ENCODE results near the gene ERC1.

The ERC1 gene

GRCh38 chr12:1422604-1423315 is 431.7 kb downstream of the ERC1 start:
- DNase-seq, result no peak

GRCh38 chr12:1424674-1425395 is 433.8 kb downstream of the ERC1 start:
- no peak for DNase-seq

GRCh38 chr12:1425396-1425729 is 434.3 kb downstream of the ERC1 start:
- no peak for DNase-seq

- DNase-seq, result no peak
Observed at GRCh38 chr12:1428671-1429070, 437.6 kb downstream of the ERC1 start.

GRCh38 chr12:1429980-1430379 is 439.0 kb downstream of the ERC1 start:
- DNase-seq, result no peak

GRCh38 chr12:1434296-1434955 is 443.4 kb downstream of the ERC1 start:
- DNase-seq, result no peak

- DNase-seq, result no peak
Observed at GRCh38 chr12:1435044-1435443, 444.0 kb downstream of the ERC1 start.

GRCh38 chr12:1435456-1435855 is 444.4 kb downstream of the ERC1 start:
- DNase-seq, result no peak

GRCh38 chr12:1436015-1436414 is 445.0 kb downstream of the ERC1 start:
- DNase-seq, result no peak

- DNase-seq, result no peak
Observed at GRCh38 chr12:1436981-1437380, 446.0 kb downstream of the ERC1 start.

GRCh38 chr12:1439201-1439600 is 448.2 kb downstream of the ERC1 start:
- no peak for DNase-seq

GRCh38 chr12:1439687-1440086 is 448.7 kb downstream of the ERC1 start:
- no peak for DNase-seq

GRCh38 chr12:1443421-1444141 is 452.6 kb downstream of the ERC1 start:
- DNase-seq, result no peak

- DNase-seq, result no peak
Observed at GRCh38 chr12:1444142-1444516, 453.1 kb downstream of the ERC1 start.

- DNase-seq, result no peak
Observed at GRCh38 chr12:1445807-1446206, 454.8 kb downstream of the ERC1 start.

GRCh38 chr12:1448336-1448735 is 457.3 kb downstream of the ERC1 start:
- no peak for DNase-seq

- no peak for DNase-seq
Observed at GRCh38 chr12:1453810-1454209, 462.8 kb downstream of the ERC1 start.

GRCh38 chr12:1456885-1457284 is 465.9 kb downstream of the ERC1 start:
- no peak for DNase-seq

GRCh38 chr12:1457901-1458300 is 466.9 kb downstream of the ERC1 start:
- DNase-seq, result no peak

GRCh38 chr12:1459339-1459738 is 468.3 kb downstream of the ERC1 start:
- DNase-seq, result no peak

- no peak for DNase-seq
Observed at GRCh38 chr12:1463073-1463905, 472.3 kb downstream of the ERC1 start.

- DNase-seq, result no peak
Observed at GRCh38 chr12:1464925-1465324, 473.9 kb downstream of the ERC1 start.

- no peak for DNase-seq
Observed at GRCh38 chr12:1465990-1466389, 475.0 kb downstream of the ERC1 start.

All from activated effector memory CD4-positive, alpha-beta T cell treated with Interleukin-2 at 50 U/mL for 16 hours (primary cell).